GM19023 (cell line): ENCODE measurements around the gene TCOF1.

Source experiments
- ATAC-seq: cut with Tn5 transposase; IDR thresholded peaks from one replicate; pipeline ENCODE4 v1.9.1; 2021; ENCODE audit warnings: mild to moderate bottlenecking, moderate library complexity; ENCODE audit not compliant: unreplicated experiment

Gene TCOF1

DNA sequence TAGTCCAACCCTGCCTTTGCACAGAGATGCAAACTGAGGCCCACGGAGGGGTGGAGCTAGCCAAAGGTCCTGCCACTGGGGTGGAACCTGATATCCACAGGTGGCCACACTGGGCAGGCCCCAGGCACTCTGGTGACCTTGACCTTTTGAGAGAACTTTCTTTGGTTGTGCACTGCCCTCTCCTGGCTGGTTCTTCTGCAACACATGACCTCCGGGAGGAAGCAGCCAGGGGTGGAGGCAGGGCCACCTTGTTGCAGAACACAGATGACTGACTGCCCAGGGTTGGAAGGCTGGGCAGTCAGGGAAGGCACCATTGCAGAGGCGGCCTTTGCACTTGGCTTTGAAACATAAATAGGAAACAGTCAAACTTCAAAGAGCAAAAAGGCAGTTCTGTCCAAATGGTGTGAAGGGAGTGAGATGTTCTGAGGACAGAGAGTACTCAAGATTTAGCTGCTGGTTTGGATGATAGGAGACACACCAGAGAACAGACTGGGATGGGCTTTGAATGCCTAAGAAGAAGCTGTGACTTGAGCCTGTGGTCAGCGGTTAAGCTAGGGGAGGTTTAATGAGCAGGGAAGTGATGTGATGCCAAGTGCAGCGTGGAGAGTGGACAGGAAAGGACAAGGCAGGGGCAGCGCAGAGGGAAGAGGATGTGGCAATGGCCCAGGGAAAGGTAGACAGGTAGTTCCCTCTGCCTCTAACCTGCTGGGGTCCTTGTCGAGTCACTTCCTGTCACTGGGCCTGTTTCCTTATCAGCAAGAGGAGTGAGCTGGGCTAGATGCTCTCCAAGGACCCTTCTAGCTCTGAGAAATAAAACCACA is 6.8 kb upstream of the TCOF1 start:
- ATAC-seq: peak; percentile 89

- ATAC-seq: no peak
Observed at GRCh38 chr5:150352244-150353031, 5.1 kb upstream of the TCOF1 start.

- no peak for ATAC-seq
Observed at GRCh38 chr5:150353032-150353675, 4.3 kb upstream of the TCOF1 start.

DNA sequence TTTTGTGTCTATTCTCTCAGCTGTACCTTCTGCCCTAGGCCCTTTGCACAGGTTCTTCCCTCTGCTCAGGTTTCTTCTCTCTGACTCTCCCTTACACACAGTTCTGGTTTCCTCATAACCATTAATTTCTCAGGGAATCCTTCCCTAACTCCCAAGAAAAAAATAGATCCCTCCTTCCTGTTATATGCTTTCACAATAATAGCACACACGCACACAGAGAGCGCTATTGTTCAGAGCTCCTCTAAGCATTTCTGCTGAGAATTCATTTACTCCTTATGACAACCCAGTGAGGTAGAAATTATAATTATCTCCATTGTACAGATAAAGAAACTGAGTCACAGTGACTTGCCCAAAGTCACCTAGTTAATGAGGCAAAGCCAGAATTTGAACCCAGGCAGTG is 1.7 kb upstream of the TCOF1 start:
- no peak for ATAC-seq

DNA sequence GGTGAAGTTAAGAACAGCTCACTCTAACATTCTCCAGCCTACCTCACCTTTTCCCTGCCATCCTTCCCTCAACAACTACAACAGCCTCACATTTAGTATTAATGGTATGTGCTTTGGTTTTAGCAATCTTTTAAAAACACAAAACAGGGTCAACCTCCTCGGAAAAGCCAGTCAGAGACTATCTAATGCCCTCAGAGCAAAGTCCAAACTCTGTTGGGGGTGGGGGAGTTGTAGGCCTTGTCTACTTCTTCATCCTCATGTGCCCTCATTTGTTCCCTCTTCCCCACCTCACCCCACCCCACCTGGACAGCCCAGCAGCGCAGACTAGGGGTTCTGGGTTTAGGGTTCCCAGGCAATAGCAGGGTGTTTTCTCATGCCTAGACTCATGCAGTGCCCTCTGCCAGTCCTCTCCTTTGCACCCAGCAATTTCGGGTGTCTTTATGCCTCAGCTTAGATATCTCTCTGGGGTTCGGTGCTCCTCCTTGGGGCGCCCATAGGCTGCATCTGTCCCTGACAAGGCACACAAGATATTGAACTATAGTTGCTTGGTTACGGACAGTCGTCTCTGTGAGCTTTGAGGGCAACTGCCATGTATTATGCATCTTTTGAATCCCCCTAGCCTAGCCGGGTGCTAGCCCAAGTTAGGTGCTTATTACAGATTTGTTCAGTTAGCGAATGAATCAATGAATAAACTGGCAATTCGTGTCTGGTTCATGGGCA is 762 bp upstream of the TCOF1 start:
- no peak for ATAC-seq

GRCh38 chr5:150358261-150359095 is 981 bp downstream of the TCOF1 start:
- ATAC-seq: no peak

- ATAC-seq: no peak
Observed at GRCh38 chr5:150361301-150361700, 3.8 kb downstream of the TCOF1 start.

- ATAC-seq: no peak
Observed at GRCh38 chr5:150363185-150363584, 5.7 kb downstream of the TCOF1 start.

DNA sequence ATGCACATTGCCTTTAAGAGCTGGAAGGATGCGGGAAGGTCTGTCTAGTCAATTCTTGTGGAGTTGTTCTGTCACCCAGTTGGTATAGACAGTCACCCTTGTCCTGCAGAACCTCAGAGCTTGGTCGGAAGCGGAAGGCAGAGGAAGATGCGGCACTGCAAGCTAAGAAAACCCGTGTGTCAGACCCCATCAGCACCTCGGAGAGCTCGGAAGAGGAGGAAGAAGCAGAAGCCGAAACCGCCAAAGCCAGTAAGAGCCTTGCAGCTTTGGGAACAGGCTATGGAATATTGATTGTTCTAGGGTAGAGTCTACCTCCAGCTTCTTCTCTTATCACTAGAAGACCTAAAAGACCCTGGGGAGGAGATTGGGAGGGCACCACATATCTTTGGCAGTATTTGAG is 6.5 kb downstream of the TCOF1 start:
- no peak for ATAC-seq

DNA sequence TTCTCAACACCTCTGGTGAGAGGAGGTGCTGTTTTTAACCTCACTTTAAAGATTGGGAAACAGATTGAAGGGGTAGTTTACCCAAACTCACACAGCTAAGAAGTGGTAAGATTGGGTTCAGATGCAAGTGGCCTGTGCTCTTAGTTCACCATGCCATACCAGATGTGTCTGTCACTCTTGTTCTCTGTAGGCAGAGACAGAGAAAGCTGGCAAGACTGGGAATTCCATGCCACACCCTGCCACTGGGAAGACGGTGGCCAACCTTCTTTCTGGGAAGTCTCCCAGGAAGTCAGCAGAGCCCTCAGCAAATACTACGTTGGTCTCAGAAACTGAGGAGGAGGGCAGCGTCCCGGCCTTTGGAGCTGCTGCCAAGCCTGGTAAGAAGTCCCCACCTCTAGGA is 11.0 kb downstream of the TCOF1 start:
- no peak for ATAC-seq

GRCh38 chr5:150372639-150373038 is 15.1 kb downstream of the TCOF1 start:
- no peak for ATAC-seq

DNA sequence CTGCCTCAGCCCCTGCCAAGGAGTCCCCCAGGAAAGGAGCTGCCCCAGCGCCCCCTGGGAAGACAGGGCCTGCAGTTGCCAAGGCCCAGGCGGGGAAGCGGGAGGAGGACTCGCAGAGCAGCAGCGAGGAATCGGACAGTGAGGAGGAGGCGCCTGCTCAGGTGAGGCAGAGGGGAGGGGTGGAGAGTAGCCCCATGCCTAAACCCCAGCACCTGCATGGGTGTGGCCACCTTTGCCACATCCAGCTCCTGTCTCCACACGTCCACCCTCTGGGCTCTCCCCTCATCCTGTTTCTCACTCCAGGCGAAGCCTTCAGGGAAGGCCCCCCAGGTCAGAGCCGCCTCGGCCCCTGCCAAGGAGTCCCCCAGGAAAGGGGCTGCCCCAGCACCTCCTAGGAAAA is 17.2 kb downstream of the TCOF1 start:
- ATAC-seq: no peak

GRCh38 chr5:150376799-150377771 is 19.6 kb downstream of the TCOF1 start:
- ATAC-seq: no peak

DNA sequence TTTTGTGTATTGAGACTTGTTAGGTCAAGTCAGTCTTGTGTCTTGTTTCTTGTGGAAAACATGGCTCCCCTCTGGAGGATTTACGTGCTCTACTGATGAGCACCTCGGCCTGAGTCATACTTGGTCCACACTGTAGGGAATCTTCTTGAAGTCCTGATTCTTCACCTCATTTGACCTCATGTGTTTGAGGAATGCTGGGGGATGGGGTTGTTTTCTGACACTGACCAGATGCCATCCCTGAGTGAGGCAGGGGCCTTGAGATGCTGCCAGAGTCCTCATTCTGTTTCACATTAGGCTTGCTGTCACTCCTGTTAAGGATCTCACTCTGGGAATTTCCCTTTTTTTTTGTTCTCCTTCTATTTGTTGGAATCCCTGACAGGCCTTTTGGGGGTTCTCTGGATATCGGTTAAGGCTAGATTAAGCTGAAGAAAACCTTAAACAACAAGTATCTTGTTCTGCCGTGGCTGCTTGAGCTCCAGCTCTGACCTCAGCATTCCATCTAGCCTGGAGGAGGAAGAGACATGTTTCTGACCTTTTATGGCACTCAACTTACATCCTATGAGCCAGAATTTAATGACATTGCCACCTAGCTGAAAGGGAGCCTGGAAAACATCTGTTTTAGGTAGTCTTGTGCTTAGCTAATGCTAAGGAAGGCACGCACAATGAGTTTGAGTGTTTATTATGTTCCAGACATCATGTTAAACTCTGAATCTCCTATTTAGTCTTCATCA is 20.6 kb downstream of the TCOF1 start:
- ATAC-seq: no peak

DNA sequence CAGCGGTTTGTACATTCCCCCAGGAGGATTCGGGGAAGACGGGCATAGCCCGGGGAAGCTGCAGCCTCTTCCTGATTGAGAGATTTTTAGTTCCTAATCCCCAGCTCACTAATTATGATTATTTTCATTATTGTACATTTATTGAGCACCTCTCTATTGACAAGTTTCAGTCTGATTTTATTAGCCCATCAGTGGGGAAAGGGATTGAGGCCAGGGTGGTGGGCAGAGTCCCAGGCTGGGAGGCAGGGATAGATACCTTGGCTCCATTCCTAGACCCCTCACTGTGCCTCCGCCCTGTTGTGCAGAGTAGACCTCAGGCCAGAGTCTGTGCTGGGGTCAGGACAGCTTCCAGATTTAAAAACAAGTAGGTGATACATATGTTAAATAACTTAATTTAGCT is 27.2 kb downstream of the TCOF1 start:
- no peak for ATAC-seq

GRCh38 chr5:150386024-150386855 is 28.7 kb downstream of the TCOF1 start:
- ATAC-seq: no peak

GRCh38 chr5:150389531-150390266 is 32.2 kb downstream of the TCOF1 start:
- no peak for ATAC-seq
